Bronchial smooth muscle cell (primary cell): ENCODE data around the gene BEND5. TPM values are rescaled to one million over a fixed set of nuclear protein-coding genes. Genes with fewer than 3 reads are reported as not detected.

Source experiments
- total RNA-seq: library from RNA; depleted of rRNA; stranded (reverse); fragments of >200 nt; gene quantifications from 2 replicates; pipeline ENCODE4 v1.2.1, GENCODE V29; 2014

The BEND5 gene
- total RNA-seq: not detected in 2 replicates

DNA sequence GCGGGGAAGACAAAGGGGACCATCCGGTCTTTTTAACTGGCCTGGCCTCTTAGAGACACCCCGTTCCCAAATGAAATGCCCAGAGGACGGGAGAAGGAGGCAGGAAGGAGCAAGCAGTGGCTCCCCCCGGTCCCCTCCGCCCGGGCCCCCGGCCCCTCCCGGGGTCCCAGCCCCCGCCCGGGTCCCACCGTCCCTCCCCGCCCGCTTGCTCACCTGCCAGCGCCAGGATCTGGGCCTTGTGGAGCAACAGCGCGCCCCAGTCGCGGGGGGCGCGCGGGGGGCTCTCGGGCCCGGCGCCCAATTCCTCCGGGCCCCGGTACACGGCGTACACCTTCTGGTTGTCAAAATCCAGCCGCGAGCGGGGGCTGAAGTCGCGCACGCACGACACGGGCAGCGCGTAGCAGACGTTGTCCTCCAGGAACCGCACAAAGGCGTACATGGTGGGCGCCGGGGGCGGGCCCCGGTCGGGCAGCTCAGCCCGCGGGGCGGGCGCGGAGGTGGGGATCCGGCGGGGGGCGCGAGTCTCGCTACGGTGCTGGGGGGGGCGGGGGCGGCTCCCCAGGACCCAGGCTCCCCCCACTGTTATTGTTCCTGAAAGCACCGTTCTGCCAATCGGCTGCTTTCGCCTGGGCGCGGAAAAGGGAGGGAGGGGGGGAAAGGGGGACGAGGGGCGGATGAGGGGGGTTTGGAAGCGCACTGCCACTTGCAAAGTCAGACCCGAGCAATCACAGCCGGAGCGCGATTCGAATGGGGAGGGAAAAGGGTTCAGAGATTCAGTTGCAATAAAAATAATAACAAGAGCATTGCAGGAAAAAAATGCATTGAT lies at the start of gene BEND5:
BEND5 (minus strand) TSS at position 499 of the 826 bp plus-strand sequence; CDS start at position 439, 60 bp downstream.

